Liver (tissue), 9 donors: ENCODE measurements around the gene PCDHB14. TPM values are rescaled to one million over a fixed set of nuclear protein-coding genes. Genes with fewer than 3 reads are reported as not detected.

Source experiments
- DNase-seq: peaks from one replicate; pipeline ENCODE4 v3.0.0-alpha.2; 2017; ENCODE audit warnings: low spot score
- H3K27ac ChIP-seq, 2 donors: one replicate each; pipeline ENCODE4 v1.7.0; 2013; ENCODE audit warnings: inconsistent platforms in 2 of 2, low read length in 2 of 2, control low read depth in 1 of 2, low read depth in 1 of 2, mild to moderate bottlenecking in 1 of 2
- H3K27me3 ChIP-seq, 4 donors: one replicate each; pipeline versions ENCODE4 v1.6.1 to v1.7.0; 2013; ENCODE audit warnings: low read length in 3 of 4, inconsistent platforms in 1 of 4, mild to moderate bottlenecking in 1 of 4, moderate library complexity in 1 of 4; ENCODE audit not compliant: control insufficient read depth in 4 of 4, insufficient read depth in 4 of 4
- H3K36me3 ChIP-seq, 4 donors: one replicate each; pipeline versions ENCODE4 v1.6.1 to v1.7.0; 2013; ENCODE audit warnings: low read length in 3 of 4, mild to moderate bottlenecking in 3 of 4, low read depth in 1 of 4, moderate library complexity in 1 of 4; ENCODE audit not compliant: control insufficient read depth in 4 of 4, insufficient read depth in 3 of 4
- H3K4me1 ChIP-seq, 4 donors: one replicate each; pipeline versions ENCODE4 v1.6.1 to v1.7.0; 2013; ENCODE audit warnings: low read length in 3 of 4, mild to moderate bottlenecking in 3 of 4, moderate library complexity in 1 of 4; ENCODE audit not compliant: control insufficient read depth in 4 of 4, insufficient read depth in 4 of 4
- H3K4me3 ChIP-seq, 3 donors: one replicate each; pipeline versions ENCODE4 v1.6.1 to v1.7.0; 2013; ENCODE audit warnings: low read length in 3 of 3, control low read depth in 1 of 3, low read depth in 1 of 3, mild to moderate bottlenecking in 1 of 3
- H3K9ac ChIP-seq, 2 donors: one replicate each; pipeline ENCODE4 v1.7.0; 2013; ENCODE audit warnings: low read length in 2 of 2, mild to moderate bottlenecking in 2 of 2, moderate library complexity in 2 of 2, control low read depth in 1 of 2, low read depth in 1 of 2
- H3K9me3 ChIP-seq, 4 donors: one replicate each; pipeline versions ENCODE4 v1.6.1 to v1.7.0; 2013; ENCODE audit warnings: low read length in 3 of 4; ENCODE audit not compliant: control insufficient read depth in 4 of 4
- FOXA1 ChIP-seq: IDR thresholded peaks from 2 replicates; pipeline ENCODE4 v1.6.1; 2016; ENCODE audit warnings: antibody characterized with exemption
- GABPA ChIP-seq, 2 donors: IDR thresholded peaks in 1 of 2; conservative IDR thresholded peaks in 1 of 2; 2 replicates each; pipeline ENCODE4 v1.6.1; 2016; ENCODE audit warnings: antibody characterized with exemption in 2 of 2, mild to moderate bottlenecking in 1 of 2, moderate library complexity in 1 of 2
- HNF4A ChIP-seq, 2 donors: conservative IDR thresholded peaks; 2 replicates each; pipeline ENCODE4 v1.6.1; 2016; ENCODE audit warnings: antibody characterized with exemption in 2 of 2, mild to moderate bottlenecking in 2 of 2
- HNF4G ChIP-seq: IDR thresholded peaks from 2 replicates; pipeline ENCODE4 v1.6.1; 2016; ENCODE audit warnings: antibody characterized with exemption
- JUND ChIP-seq, 2 donors: IDR thresholded peaks; 2 replicates each; pipeline ENCODE4 v1.6.1; 2016; ENCODE audit warnings: antibody characterized with exemption in 2 of 2
- NR2F2 ChIP-seq: IDR thresholded peaks from 2 replicates; pipeline ENCODE4 v1.6.1; 2016; ENCODE audit warnings: antibody characterized with exemption
- RAD21 ChIP-seq, 2 donors: IDR thresholded peaks; 2 replicates each; pipeline ENCODE4 v1.6.1; 2016; ENCODE audit warnings: antibody characterized with exemption in 2 of 2, mild to moderate bottlenecking in 2 of 2
- RXRA ChIP-seq, 2 donors: IDR thresholded peaks; 2 replicates each; pipeline ENCODE4 v1.6.1; 2017 to 2018; ENCODE audit warnings: antibody characterized with exemption in 2 of 2, mild to moderate bottlenecking in 1 of 2
- SP1 ChIP-seq: IDR thresholded peaks from 2 replicates; pipeline ENCODE4 v1.6.1; 2018; ENCODE audit warnings: antibody characterized with exemption, mild to moderate bottlenecking
- TAF1 ChIP-seq: conservative IDR thresholded peaks from 2 replicates; pipeline ENCODE4 v1.6.1; 2016; ENCODE audit warnings: antibody characterized with exemption, mild to moderate bottlenecking
- YY1 ChIP-seq: IDR thresholded peaks from 2 replicates; pipeline ENCODE4 v1.6.1; 2016; ENCODE audit warnings: antibody characterized with exemption, mild to moderate bottlenecking
- WGBS: extraction: QIAGEN DNeasy Blood & Tissue Kit; methylation state at CpG from one replicate; pipeline ENCODE4 v1.1.7; 2013; 5-methylcytosine and 5-hydroxymethylcytosine counted together
- polyA plus RNA-seq, 2 donors: library from polyadenylated mRNA; stranded (reverse) in 1 of 2; unstranded in 1 of 2; fragments of 200-250 nt in 1 of 2; fragments of >200 nt in 1 of 2; fragmentation: Nextera tagmentation in 1 of 2; extraction: Ambion mirVana in 1 of 2; gene quantifications; one replicate each; pipeline versions ENCODE4 v1.2.1 to v1.2.3, GENCODE V29; 2013 to 2015
- total RNA-seq, 2 donors: library from RNA; depleted of rRNA; stranded (reverse); fragments of >200 nt; gene quantifications; one replicate each; pipeline ENCODE4 v1.2.3, GENCODE V29; 2014
- TF ChIP-seq, protein P1 (sequence below): IDR thresholded peaks from 2 replicates; pipeline ENCODE4 v1.6.1; 2016; ENCODE audit warnings: antibody characterized with exemption
- TF ChIP-seq, protein P2 (sequence below): IDR thresholded peaks from 2 replicates; pipeline ENCODE4 v1.6.1; 2016; ENCODE audit warnings: antibody characterized with exemption
- TF ChIP-seq, protein P3 (sequence below): IDR thresholded peaks from 2 replicates; pipeline ENCODE4 v1.6.1; 2016; ENCODE audit warnings: antibody characterized with exemption
- TF ChIP-seq, protein P4 (sequence below): IDR thresholded peaks from 2 replicates; pipeline ENCODE4 v1.6.1; 2016; ENCODE audit warnings: antibody characterized with exemption, mild to moderate bottlenecking
- TF ChIP-seq, protein P5 (sequence below): fragments of 150-350 bp; IDR thresholded peaks from 2 replicates; pipeline ENCODE4 v1.5.1; 2017; ENCODE audit warnings: improper control_type of control experiment, low read depth, low read length; ENCODE audit not compliant: missing input control
- donor health status: healthy.
- donor health status: healthy.
- donor health status: healthy.
- donor health status: healthy.
- donor health status: healthy.

Gene PCDHB14
- total and polyA plus RNA-seq, 4 donors: 0.10 to 0.47 (median 0.32) TPM

DNA sequence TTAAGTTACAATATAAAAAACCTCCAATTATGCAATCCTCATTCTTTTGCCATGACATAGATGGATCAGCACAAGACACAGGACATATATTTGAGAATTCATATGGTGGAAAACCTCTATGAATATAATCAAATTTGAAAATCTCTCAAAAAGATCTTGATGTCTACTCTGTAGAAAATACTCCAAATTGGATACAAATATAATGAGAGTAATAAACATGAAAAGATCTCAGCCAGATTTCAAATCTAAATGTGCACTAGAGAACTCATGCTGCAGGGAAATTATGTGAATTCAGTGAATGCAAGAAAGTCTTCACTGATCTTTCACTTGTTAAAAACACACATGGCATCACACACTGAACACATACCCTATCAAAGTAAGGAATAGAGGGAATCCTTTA lies 35.8 kb downstream of the PCDHB14 start:
- TF ChIP-seq FOXA1: no peak
- no peak for TF ChIP-seq NR2F2
- H3K27ac ChIP-seq: no peak overlapping the region
- no peak overlapping the region for H3K9ac ChIP-seq
- peak overlapping the region in 1 of 3 donors; percentile 29 for H3K4me3 ChIP-seq
- H3K27me3 ChIP-seq: no peaks in the 10 kb centered on the region
- H3K4me1 ChIP-seq: no peaks in the 10 kb centered on the region
- peaks cover 28 to 92% (median 64%) of the 10 kb centered on the region in 4 donors for H3K9me3 ChIP-seq
- no peaks in the 10 kb centered on the region for H3K36me3 ChIP-seq
- DNase-seq: no peak

DNA sequence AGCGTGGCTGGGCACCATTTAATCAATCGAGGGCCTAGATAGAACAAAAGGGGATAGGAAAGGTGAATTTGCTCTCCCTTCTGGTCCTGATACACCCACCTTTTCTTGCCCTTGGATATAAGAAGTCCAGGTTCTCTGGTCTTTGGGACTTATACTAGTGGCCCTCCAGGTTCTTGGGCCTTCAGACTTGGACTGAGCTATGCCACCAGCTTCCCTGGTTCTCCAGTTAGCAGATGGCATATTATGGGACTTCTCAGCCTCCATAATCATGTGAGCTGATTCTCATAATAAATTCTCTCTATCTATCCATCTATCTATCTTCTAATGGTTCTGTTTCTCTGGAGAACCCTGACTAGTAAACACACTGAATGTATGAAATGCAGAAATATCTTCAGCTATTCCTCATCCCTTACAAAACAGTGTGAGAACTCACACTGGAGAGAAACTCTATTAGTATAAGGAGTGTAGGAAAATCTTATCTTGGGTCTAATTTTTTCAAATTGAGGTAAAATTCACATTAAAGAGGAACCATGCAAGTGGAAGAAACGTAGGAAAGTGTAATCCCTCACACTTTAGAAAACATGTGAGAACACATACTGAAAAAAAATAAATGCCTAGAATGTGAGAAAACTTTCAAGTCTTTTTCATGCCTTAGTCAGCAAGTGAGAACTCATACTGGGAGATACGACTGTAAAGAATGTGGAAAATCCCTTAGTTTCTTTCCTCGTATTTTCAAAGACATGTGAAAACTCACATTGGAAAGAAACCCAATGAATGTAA lies 37.5 kb downstream of the PCDHB14 start:
- H3K27me3 ChIP-seq: no peaks in the 10 kb centered on the region
- H3K9ac ChIP-seq: no peak overlapping the region
- no peak overlapping the region for H3K27ac ChIP-seq
- no peak for DNase-seq
- H3K36me3 ChIP-seq: no peaks in the 10 kb centered on the region
- no peaks in the 10 kb centered on the region for H3K4me1 ChIP-seq
- 60% methylated on average over 5 of the region's 5 CpGs for WGBS
- no peak for TF ChIP-seq HNF4A (conservative IDR thresholded peaks at IDR 0.05)
- TF ChIP-seq SP1: no peak
- TF ChIP-seq JUND (IDR thresholded peaks at IDR 0.05): no peak
- TF ChIP-seq, protein P1, sequence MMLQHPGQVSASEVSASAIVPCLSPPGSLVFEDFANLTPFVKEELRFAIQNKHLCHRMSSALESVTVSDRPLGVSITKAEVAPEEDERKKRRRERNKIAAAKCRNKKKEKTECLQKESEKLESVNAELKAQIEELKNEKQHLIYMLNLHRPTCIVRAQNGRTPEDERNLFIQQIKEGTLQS: no peak
- TF ChIP-seq, protein P2, sequence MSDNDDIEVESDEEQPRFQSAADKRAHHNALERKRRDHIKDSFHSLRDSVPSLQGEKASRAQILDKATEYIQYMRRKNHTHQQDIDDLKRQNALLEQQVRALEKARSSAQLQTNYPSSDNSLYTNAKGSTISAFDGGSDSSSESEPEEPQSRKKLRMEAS: no peak
- TF ChIP-seq, protein P3, sequence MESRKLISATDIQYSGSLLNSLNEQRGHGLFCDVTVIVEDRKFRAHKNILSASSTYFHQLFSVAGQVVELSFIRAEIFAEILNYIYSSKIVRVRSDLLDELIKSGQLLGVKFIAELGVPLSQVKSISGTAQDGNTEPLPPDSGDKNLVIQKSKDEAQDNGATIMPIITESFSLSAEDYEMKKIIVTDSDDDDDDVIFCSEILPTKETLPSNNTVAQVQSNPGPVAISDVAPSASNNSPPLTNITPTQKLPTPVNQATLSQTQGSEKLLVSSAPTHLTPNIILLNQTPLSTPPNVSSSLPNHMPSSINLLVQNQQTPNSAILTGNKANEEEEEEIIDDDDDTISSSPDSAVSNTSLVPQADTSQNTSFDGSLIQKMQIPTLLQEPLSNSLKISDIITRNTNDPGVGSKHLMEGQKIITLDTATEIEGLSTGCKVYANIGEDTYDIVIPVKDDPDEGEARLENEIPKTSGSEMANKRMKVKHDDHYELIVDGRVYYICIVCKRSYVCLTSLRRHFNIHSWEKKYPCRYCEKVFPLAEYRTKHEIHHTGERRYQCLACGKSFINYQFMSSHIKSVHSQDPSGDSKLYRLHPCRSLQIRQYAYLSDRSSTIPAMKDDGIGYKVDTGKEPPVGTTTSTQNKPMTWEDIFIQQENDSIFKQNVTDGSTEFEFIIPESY: no peak
- no peak for TF ChIP-seq RAD21 (IDR thresholded peaks at IDR 0.05)
- TF ChIP-seq RXRA (IDR thresholded peaks at IDR 0.05): no peak
- H3K9me3 ChIP-seq: peaks cover 34 to 90% (median 65%) of the 10 kb centered on the region in 4 donors
- peak overlapping the region in 2 of 3 donors; percentile 18 to 56 for H3K4me3 ChIP-seq

DNA sequence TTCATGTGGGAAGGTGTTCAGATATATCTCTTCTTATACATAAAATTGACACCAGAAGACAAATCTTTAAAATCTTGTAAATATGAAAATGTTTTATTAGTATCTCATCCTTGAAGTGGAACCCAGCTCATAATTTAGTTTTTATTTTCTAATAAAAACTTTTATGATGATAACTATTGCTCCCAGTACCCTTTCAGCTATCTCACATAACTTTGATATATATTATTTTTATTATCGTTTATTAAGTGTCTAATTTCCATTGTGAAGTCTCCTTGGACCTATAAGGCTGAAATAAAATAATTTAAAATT lies 38.0 kb downstream of the PCDHB14 start:
- no peak overlapping the region for H3K9ac ChIP-seq
- WGBS: 65% methylated on average over 1 of the region's 1 CpG

More for the DNA sequence above, 38.0 kb downstream of the PCDHB14 start:
- peak overlapping the region in 1 of 3 donors; percentile 18 for H3K4me3 ChIP-seq
- no peaks in the 10 kb centered on the region for H3K27me3 ChIP-seq
- peaks cover 37 to 90% (median 65%) of the 10 kb centered on the region in 4 donors for H3K9me3 ChIP-seq
- peaks cover 0 to under 1% (median 0%) of the 10 kb centered on the region in 4 donors for H3K36me3 ChIP-seq
- H3K4me1 ChIP-seq: no peaks in the 10 kb centered on the region
- H3K27ac ChIP-seq: no peak overlapping the region
- DNase-seq: no peak
- TF ChIP-seq RAD21 (IDR thresholded peaks at IDR 0.05): no peak
- no peak for TF ChIP-seq JUND (IDR thresholded peaks at IDR 0.05)
- TF ChIP-seq TAF1: no peak
- TF ChIP-seq, protein P1: no peak
- TF ChIP-seq SP1: no peak
- no peak for TF ChIP-seq HNF4G
- TF ChIP-seq, protein P2: no peak
- no peak for TF ChIP-seq YY1
- no peak for TF ChIP-seq GABPA (IDR thresholded peaks at IDR 0.05 in 1 of 2, conservative IDR thresholded peaks at IDR 0.05 in 1 of 2)
- TF ChIP-seq, protein P4, sequence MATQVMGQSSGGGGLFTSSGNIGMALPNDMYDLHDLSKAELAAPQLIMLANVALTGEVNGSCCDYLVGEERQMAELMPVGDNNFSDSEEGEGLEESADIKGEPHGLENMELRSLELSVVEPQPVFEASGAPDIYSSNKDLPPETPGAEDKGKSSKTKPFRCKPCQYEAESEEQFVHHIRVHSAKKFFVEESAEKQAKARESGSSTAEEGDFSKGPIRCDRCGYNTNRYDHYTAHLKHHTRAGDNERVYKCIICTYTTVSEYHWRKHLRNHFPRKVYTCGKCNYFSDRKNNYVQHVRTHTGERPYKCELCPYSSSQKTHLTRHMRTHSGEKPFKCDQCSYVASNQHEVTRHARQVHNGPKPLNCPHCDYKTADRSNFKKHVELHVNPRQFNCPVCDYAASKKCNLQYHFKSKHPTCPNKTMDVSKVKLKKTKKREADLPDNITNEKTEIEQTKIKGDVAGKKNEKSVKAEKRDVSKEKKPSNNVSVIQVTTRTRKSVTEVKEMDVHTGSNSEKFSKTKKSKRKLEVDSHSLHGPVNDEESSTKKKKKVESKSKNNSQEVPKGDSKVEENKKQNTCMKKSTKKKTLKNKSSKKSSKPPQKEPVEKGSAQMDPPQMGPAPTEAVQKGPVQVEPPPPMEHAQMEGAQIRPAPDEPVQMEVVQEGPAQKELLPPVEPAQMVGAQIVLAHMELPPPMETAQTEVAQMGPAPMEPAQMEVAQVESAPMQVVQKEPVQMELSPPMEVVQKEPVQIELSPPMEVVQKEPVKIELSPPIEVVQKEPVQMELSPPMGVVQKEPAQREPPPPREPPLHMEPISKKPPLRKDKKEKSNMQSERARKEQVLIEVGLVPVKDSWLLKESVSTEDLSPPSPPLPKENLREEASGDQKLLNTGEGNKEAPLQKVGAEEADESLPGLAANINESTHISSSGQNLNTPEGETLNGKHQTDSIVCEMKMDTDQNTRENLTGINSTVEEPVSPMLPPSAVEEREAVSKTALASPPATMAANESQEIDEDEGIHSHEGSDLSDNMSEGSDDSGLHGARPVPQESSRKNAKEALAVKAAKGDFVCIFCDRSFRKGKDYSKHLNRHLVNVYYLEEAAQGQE: no peak
- TF ChIP-seq, protein P5, sequence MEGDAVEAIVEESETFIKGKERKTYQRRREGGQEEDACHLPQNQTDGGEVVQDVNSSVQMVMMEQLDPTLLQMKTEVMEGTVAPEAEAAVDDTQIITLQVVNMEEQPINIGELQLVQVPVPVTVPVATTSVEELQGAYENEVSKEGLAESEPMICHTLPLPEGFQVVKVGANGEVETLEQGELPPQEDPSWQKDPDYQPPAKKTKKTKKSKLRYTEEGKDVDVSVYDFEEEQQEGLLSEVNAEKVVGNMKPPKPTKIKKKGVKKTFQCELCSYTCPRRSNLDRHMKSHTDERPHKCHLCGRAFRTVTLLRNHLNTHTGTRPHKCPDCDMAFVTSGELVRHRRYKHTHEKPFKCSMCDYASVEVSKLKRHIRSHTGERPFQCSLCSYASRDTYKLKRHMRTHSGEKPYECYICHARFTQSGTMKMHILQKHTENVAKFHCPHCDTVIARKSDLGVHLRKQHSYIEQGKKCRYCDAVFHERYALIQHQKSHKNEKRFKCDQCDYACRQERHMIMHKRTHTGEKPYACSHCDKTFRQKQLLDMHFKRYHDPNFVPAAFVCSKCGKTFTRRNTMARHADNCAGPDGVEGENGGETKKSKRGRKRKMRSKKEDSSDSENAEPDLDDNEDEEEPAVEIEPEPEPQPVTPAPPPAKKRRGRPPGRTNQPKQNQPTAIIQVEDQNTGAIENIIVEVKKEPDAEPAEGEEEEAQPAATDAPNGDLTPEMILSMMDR: no peak
